IMR-90 (cell line): Measurements from ENCODE around the gene KPNA2. TPM values are rescaled to one million over a fixed set of nuclear protein-coding genes. Genes with fewer than 3 reads are reported as not detected.
A peak's percentile ranks its signal among the peaks of the same experiment; 100 is the strongest.

Experiments
- ATAC-seq: fragments of 200-7000 bp; cut with Tn5 transposase; 2 replicates; pipeline ENCODE4 v1.9.1; 2020; ENCODE audit warnings: low read depth, mild to moderate bottlenecking, moderate library complexity
- Bru-seq: library from RNA; stranded (reverse); fragments of 400-500 nt; gene quantifications from one replicate; lab custom pipeline; 2021; lab: Mats Ljungman, UMichigan
- BruChase-seq, 2 experiments: library from RNA; stranded (reverse); fragments of 400-500 nt; gene quantifications; one replicate each; lab custom pipeline; 2021; lab: Mats Ljungman, UMichigan
- BruUV-seq: library from RNA; stranded (reverse); fragments of 400-500 nt; replicated peaks from 2 replicates; lab custom pipeline; 2021; lab: Mats Ljungman, UMichigan
- CTCF ChIA-PET: fragments of 300-600 bp; formaldehyde crosslinking; extraction: SDS; loops from one replicate; lab custom pipeline; 2021; ENCODE audit warnings: antibody characterized with exemption; lab: Yijun Ruan, JAX
- POLR2A ChIA-PET: fragments of 300-600 bp; sonication (Branson Sonifier 250); formaldehyde crosslinking; loops from one replicate; lab custom pipeline; 2022; ENCODE audit warnings: antibody characterized with exemption; ENCODE audit not compliant: unreplicated experiment; lab: Charles Lee
- DNase-seq: peaks from one replicate; pipeline ENCODE4 v3.0.0; 2013
- H2AFZ ChIP-seq: replicated peaks from 2 replicates; pipeline ENCODE3; 2013; ENCODE audit warnings: low read length, mild to moderate bottlenecking; ENCODE audit not compliant: poor library complexity
- H2AK5ac ChIP-seq: 2 replicates; pipeline ENCODE4 v1.6.1; 2013; ENCODE audit warnings: low read depth, low read length, inconsistent platforms
- H2AK9ac ChIP-seq: replicated peaks from 2 replicates; pipeline ENCODE3; 2013; ENCODE audit warnings: mild to moderate bottlenecking, low read depth, low read length, moderate library complexity; ENCODE audit not compliant: poor library complexity
- H2BK120ac ChIP-seq: 2 replicates; pipeline ENCODE4 v1.6.1; 2013; ENCODE audit warnings: low read depth, low read length, inconsistent platforms
- H2BK15ac ChIP-seq: 3 replicates; pipeline ENCODE4 v1.6.1; 2013; ENCODE audit warnings: low read depth, low read length, inconsistent platforms
- H2BK20ac ChIP-seq: 2 replicates; pipeline ENCODE4 v1.6.1; 2013; ENCODE audit warnings: low read depth, mild to moderate bottlenecking, inconsistent platforms, low read length, moderate library complexity
- H2BK5ac ChIP-seq: 2 replicates; pipeline ENCODE4 v1.6.1; 2013; ENCODE audit warnings: mild to moderate bottlenecking, low read depth, low read length, inconsistent platforms; ENCODE audit not compliant: poor library complexity, severe bottlenecking
- H3K14ac ChIP-seq: replicated peaks from 2 replicates; pipeline ENCODE4 v1.6.1; 2013; ENCODE audit warnings: low read depth, low read length, inconsistent platforms
- H3K18ac ChIP-seq: 2 replicates; pipeline ENCODE4 v1.6.1; 2013; ENCODE audit warnings: low read depth, low read length, control low read depth
- H3K23ac ChIP-seq: 2 replicates; pipeline ENCODE4 v1.6.1; 2013; ENCODE audit warnings: low read depth, low read length, inconsistent platforms
- H3K27ac ChIP-seq: 2 replicates; pipeline ENCODE4 v1.5.1; 2013; ENCODE audit warnings: mild to moderate bottlenecking, control low read depth, low read length; ENCODE audit not compliant: insufficient read depth
- H3K27me3 ChIP-seq: 2 replicates; pipeline ENCODE4 v1.6.1; 2013; ENCODE audit warnings: low read length; ENCODE audit not compliant: control insufficient read depth, insufficient read depth
- H3K36me3 ChIP-seq: 2 replicates; pipeline ENCODE4 v1.6.1; 2013; ENCODE audit warnings: low read length, mixed read lengths; ENCODE audit not compliant: control insufficient read depth, insufficient read depth
- H3K4ac ChIP-seq: 2 replicates; pipeline ENCODE4 v1.6.1; 2013; ENCODE audit warnings: low read depth, low read length, inconsistent platforms
- H3K4me1 ChIP-seq: 2 replicates; pipeline ENCODE4 v1.6.1; 2013; ENCODE audit warnings: low read length, mixed read lengths; ENCODE audit not compliant: control insufficient read depth, insufficient read depth
- H3K4me2 ChIP-seq: 2 replicates; pipeline ENCODE4 v1.6.1; 2013; ENCODE audit warnings: low read depth, mild to moderate bottlenecking, control low read depth, low read length, moderate library complexity
- H3K4me3 ChIP-seq: 2 replicates; pipeline ENCODE4 v1.5.1; 2013; ENCODE audit warnings: low read depth, mild to moderate bottlenecking, control low read depth, low read length, moderate library complexity; ENCODE audit not compliant: insufficient read depth
- H3K56ac ChIP-seq: 2 replicates; pipeline ENCODE4 v1.6.1; 2013; ENCODE audit warnings: low read length, inconsistent platforms; ENCODE audit not compliant: insufficient read depth; ENCODE audit errors: extremely low read depth
- H3K79me1 ChIP-seq, 2 experiments: 2 replicates each; pipeline ENCODE4 v1.6.1; 2013; ENCODE audit warnings: low read length in 2 of 2, inconsistent platforms in 1 of 2, low read depth in 1 of 2
- H3K9ac ChIP-seq: 2 replicates; pipeline ENCODE4 v1.6.1; 2013; ENCODE audit warnings: low read depth, low read length, control low read depth
- H3K9me1 ChIP-seq: 2 replicates; pipeline ENCODE4 v1.6.1; 2013; ENCODE audit warnings: low read length, inconsistent platforms; ENCODE audit not compliant: insufficient read depth
- H3K9me3 ChIP-seq: 2 replicates; pipeline ENCODE4 v1.6.1; 2013; ENCODE audit warnings: low read length; ENCODE audit not compliant: control insufficient read depth, insufficient read depth
- H4K20me1 ChIP-seq: 2 replicates; pipeline ENCODE4 v1.6.1; 2013; ENCODE audit warnings: low read length, inconsistent platforms; ENCODE audit not compliant: insufficient read depth
- H4K5ac ChIP-seq: 2 replicates; pipeline ENCODE4 v1.6.1; 2013; ENCODE audit warnings: mild to moderate bottlenecking, low read depth, low read length, control low read depth
- H4K8ac ChIP-seq, 2 experiments: 2 replicates each; pipeline ENCODE4 v1.6.1; 2013; ENCODE audit warnings: low read depth in 2 of 2, low read length in 2 of 2, control low read depth in 1 of 2, inconsistent platforms in 1 of 2
- H4K91ac ChIP-seq: 2 replicates; pipeline ENCODE4 v1.6.1; 2013; ENCODE audit warnings: low read depth, low read length, inconsistent platforms; ENCODE audit not compliant: insufficient read depth
- CEBPB ChIP-seq: IDR thresholded peaks from 2 replicates; pipeline ENCODE4 v1.6.1; 2012; ENCODE audit warnings: low read depth, low read length, improper control_type of control experiment
- CHD1 ChIP-seq: IDR thresholded peaks from 2 replicates; pipeline ENCODE4 v1.6.1; 2012; ENCODE audit warnings: low read depth, low read length, improper control_type of control experiment
- CTCF ChIP-seq: conservative IDR thresholded peaks from 2 replicates; pipeline ENCODE4 v1.5.1; 2012; ENCODE audit warnings: mild to moderate bottlenecking, low read depth, low read length, improper control_type of control experiment
- ELK1 ChIP-seq: fragments of 150-350 bp; IDR thresholded peaks from 2 replicates; pipeline ENCODE4 v1.6.1; 2016; ENCODE audit warnings: low read depth, mild to moderate bottlenecking, low read length, moderate library complexity, borderline replicate concordance
- FOS ChIP-seq: fragments of 150-350 bp; IDR thresholded peaks from 2 replicates; pipeline ENCODE4 v1.6.1; 2016; ENCODE audit warnings: low read depth, low read length
- MAFK ChIP-seq: IDR thresholded peaks from 2 replicates; pipeline ENCODE4 v1.6.1; 2012; ENCODE audit warnings: low read depth, low read length, improper control_type of control experiment
- MAZ ChIP-seq: IDR thresholded peaks from 2 replicates; pipeline ENCODE4 v1.6.1; 2012; ENCODE audit warnings: low read depth, mild to moderate bottlenecking, low read length, improper control_type of control experiment, moderate library complexity, borderline replicate concordance
- MXI1 ChIP-seq: IDR thresholded peaks from 2 replicates; pipeline ENCODE4 v1.6.1; 2012; ENCODE audit warnings: low read depth, mild to moderate bottlenecking, low read length, moderate library complexity, borderline replicate concordance
- NFE2L2 ChIP-seq: fragments of 150-350 bp; IDR thresholded peaks from 2 replicates; pipeline ENCODE4 v1.6.1; 2016; ENCODE audit warnings: low read depth, mild to moderate bottlenecking, low read length
- POLR2A ChIP-seq: IDR thresholded peaks from 2 replicates; pipeline ENCODE4 v1.6.1; 2012; ENCODE audit warnings: mild to moderate bottlenecking, low read depth, low read length
- RCOR1 ChIP-seq: IDR thresholded peaks from 2 replicates; pipeline ENCODE4 v1.6.1; 2012; ENCODE audit warnings: mild to moderate bottlenecking, low read length, improper control_type of control experiment; ENCODE audit not compliant: insufficient replicate concordance
- RFX5 ChIP-seq: IDR thresholded peaks from 2 replicates; pipeline ENCODE4 v1.8.0; 2012; ENCODE audit warnings: low read depth, mild to moderate bottlenecking, low read length, moderate library complexity
- SMC3 ChIP-seq: fragments of 150-350 bp; IDR thresholded peaks from 2 replicates; pipeline ENCODE4 v1.6.1; 2016; ENCODE audit warnings: low read depth, mild to moderate bottlenecking, antibody characterized with exemption, low read length, moderate library complexity
- WGBS, 2 experiments: methylation state at CpG; one replicate each; pipeline versions ENCODE4 v1.1.5 to v1.1.7; 2013; ENCODE audit warnings: missing lambda C conversion rate in 2 of 2; ENCODE audit not compliant: insufficient read length in 1 of 2; ENCODE audit errors: extremely low coverage in 2 of 2; 5-methylcytosine and 5-hydroxymethylcytosine counted together
- dilution Hi-C: fragments of 300-500 bp; cut with HindIII; formaldehyde crosslinking; loops from one replicate; pipeline ENCODE4 v1.14.3; 2018; ENCODE audit warnings: low sequenced_read_pairs; ENCODE audit not compliant: unreplicated experiment
- in situ Hi-C: fragments of 300-500 bp; cut with MboI; formaldehyde crosslinking; loops from 3 replicates; pipeline ENCODE4 v1.14.3; 2019; ENCODE audit warnings: low sequenced_read_pairs, inconsistent platforms, mixed read lengths
- intact Hi-C: fragments of 100-400 bp; cut with micrococcal nuclease; formaldehyde crosslinking; loops from 2 replicates; pipeline ENCODE4 v1.10.0; 2022
- long read RNA-seq: library from polyadenylated mRNA; unstranded; transcript quantifications from one replicate; pipeline ENCODE4 v2.0.0, GENCODE V29; 2021; ENCODE audit not compliant: unreplicated experiment
- polyA plus RNA-seq, 3 experiments: library from polyadenylated mRNA; depleted of rRNA; stranded (reverse); fragments of >200 nt; gene quantifications; 2 replicates each; pipeline ENCODE4 v1.2.3, GENCODE V29; 2012; ENCODE audit warnings: low replicate concordance in 1 of 3
- total RNA-seq: library from RNA; depleted of rRNA; stranded (reverse); fragments of >200 nt; gene quantifications from 2 replicates; pipeline ENCODE4 v1.2.3, GENCODE V29; 2012; rRNA removed

KPNA2 gene
- total RNA-seq, result 226 and 262 TPM in 2 replicates
- 135 and 141 TPM in 2 replicates for polyA plus RNA-seq (2012; rRNA removed)
- 73.4 and 88.6 TPM in 2 replicates for polyA plus RNA-seq (2012; cell fraction: cytosol; rRNA removed)
- polyA plus RNA-seq (2012; cell fraction: nucleus; rRNA removed; ENCODE audit: low replicate concordance), result 53.3 and 67.4 TPM in 2 replicates
- percentile 85 among the genes with signal in this experiment for Bru-seq, nascent RNA
- BruChase-seq, experiment 1, labeled RNA remaining after a 6-hour chase, result percentile 93 among the genes with signal in this experiment
- BruChase-seq, experiment 2, labeled RNA remaining after a 2-hour chase, result percentile 88 among the genes with signal in this experiment
- long read RNA-seq, transcript KPNA2-201 (11 exons, 2,181 nt), result major isoform, 139 of 151 reads
- long read RNA-seq, partial matches to known transcripts, result 11 of 151 reads
- long read RNA-seq, other reads (novel, unspliced or antisense), result 1 of 151 reads

DNA sequence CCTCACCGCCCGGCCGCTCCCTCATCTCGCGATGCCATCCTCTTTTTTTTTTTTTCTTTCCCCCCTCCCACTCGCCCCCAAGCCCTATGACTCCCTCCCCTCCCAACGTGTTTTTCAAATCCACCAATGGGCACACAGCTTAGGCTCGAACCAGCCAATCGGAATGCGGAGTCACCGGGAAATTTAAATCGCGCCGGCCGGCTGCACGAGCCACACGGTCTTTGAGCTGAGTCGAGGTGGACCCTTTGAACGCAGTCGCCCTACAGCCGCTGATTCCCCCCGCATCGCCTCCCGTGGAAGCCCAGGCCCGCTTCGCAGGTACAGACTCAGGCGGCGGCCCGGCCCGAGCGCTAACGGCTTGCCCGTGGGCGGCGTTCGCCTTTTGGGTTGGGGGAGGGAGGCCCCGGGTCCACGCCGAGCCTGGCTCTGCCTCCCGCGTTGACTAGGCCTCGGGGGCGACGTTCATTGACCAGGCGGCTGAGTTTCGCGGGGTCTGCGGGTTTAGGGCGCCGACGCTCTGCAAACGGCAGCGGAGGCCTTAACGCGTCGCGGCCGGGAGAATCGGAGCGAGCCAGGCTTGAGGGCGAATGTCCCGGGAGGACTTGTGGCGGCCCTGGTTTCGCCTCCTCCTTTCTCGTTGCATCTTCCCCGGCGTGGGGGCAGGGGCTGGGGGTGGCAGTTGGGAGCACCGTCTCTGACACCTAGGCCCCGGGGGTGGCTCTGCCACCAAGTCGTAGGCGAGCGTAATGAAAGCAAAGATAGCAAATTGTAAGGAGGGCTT, at the start of gene KPNA2:
KPNA2 (plus strand) TSS at position 213 of the 781 bp plus-strand sequence. CDS start 1,398 bp downstream, outside the sequence.
- in situ Hi-C loops (no loop called here), intact Hi-C loops (no loop called here), dilution Hi-C loops (no loop called here)
- DNase-seq, result peak; percentile 98
- no peaks in the 10 kb centered on the region for H3K27me3 ChIP-seq
- peak within 1 kb of the TSS; percentile 67 for H3K56ac ChIP-seq
- H4K5ac ChIP-seq, result peak within 1 kb of the TSS; percentile 68; the same call in 1 of the 2 replicates
- no peaks in the 10 kb centered on the region for H3K9me1 ChIP-seq
- H3K14ac ChIP-seq, result peak within 1 kb of the TSS; percentile 46
- peak; percentile 90 for ATAC-seq
- H3K4me3 ChIP-seq, result peak within 1 kb of the TSS; percentile 93
- peak within 1 kb of the TSS; percentile 75 for H3K27ac ChIP-seq
- H2AK5ac ChIP-seq, result peak within 1 kb of the TSS; percentile 65; the same call in 1 of the 2 replicates
- H2BK5ac ChIP-seq, result peak within 1 kb of the TSS; percentile 75
- H3K79me1 ChIP-seq, result peaks cover 13 to 26% of the 10 kb centered on the region in 2 experiments
- CTCF ChIA-PET, result no interaction called here
- H3K9me3 ChIP-seq, result no peaks in the 10 kb centered on the region
- no peak within 1 kb of the TSS for H2BK15ac ChIP-seq
- H2AFZ ChIP-seq, result peak within 1 kb of the TSS; percentile 91
- peak within 1 kb of the TSS; percentile 69 for H3K9ac ChIP-seq
- H3K4me1 ChIP-seq, result no peaks in the 10 kb centered on the region; the same call in 1 of the 2 replicates
- 0% methylated on average over 55 of the region's 72 CpGs; no CpG with 5 or more reads in 1 of the 2 experiments for WGBS, 2 experiments
- peak within 1 kb of the TSS; percentile 15; the same call in 1 of the 2 replicates for H3K18ac ChIP-seq
- no peaks in the 10 kb centered on the region for H4K20me1 ChIP-seq
- peak within 1 kb of the TSS; percentile 73 for H2AK9ac ChIP-seq
- H3K4me2 ChIP-seq, result peak within 1 kb of the TSS; percentile 99
- H4K8ac ChIP-seq, result peak within 1 kb of the TSS; percentile 5 to 75
- TSS peak; percentile 65 for BruUV-seq
- no peak within 1 kb of the TSS for H2BK20ac ChIP-seq
- peak within 1 kb of the TSS; percentile 58 for H3K4ac ChIP-seq
- peak within 1 kb of the TSS; percentile 61 for H4K91ac ChIP-seq
- no peak within 1 kb of the TSS; the same call in 1 of the 2 replicates for H2BK120ac ChIP-seq
- POLR2A ChIA-PET, result interaction anchor here (0.6 kb wide), 1 partner anchor 181 kb away, joined by 3 read pairs; no protein-coding TSS in a partner anchor
- H3K36me3 ChIP-seq, result peaks cover 17% of the 10 kb centered on the region
- H3K23ac ChIP-seq, result peak within 1 kb of the TSS; percentile 44; the same call in 1 of the 2 replicates
- TF ChIP-seq MAFK (no peak), NFE2L2 (no peak), ELK1 (no peak), MAZ (peak; percentile 97), CHD1 (no peak), CEBPB (no peak), SMC3 (no peak), RFX5 (no peak), CTCF (no peak), RCOR1 (no peak), FOS (no peak), POLR2A (peak; percentile 95), MXI1 (peak; percentile 100)
